Measurements from ENCODE around the gene PRICKLE2. TPM values are rescaled to one million over a fixed set of nuclear protein-coding genes. Genes with fewer than 3 reads are reported as not detected.

Gene PRICKLE2
- total RNA-seq, 1 experiment from 2014 or later, result 5.6 TPM

DNA sequence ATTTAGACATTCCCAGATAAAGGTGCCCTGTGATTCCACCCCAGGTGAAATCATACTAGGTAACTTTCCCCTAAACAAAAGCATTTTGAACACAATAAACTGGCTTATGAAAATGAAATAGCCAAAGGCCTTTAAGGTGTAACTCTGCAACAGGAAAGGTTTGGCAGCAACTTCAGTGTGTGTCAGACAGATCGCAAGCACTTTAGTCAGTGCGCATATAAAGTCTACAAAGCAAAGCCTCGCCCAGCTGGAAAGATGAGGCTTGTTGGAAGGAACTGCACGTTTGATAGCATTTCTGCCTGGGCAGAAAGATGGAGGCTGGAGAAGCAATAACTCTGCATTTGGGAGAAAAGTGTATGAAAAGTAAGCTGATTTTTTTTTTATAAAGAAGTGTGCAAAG, 57.9 kb downstream of the PRICKLE2 start:
- Mint-ChIP-seq H3K4me1 (peaks cover 28% of the 10 kb centered on the region), H3K4me3 (no peak overlapping the region), H3K27me3 (ENCODE audit: low read depth) (no peaks in the 10 kb centered on the region), H3K36me3 (no peaks in the 10 kb centered on the region), H3K27ac (peak overlapping the region; percentile 69), H3K9me3 (no peaks in the 10 kb centered on the region)
- TF ChIP-seq TP53 (CRISPR knock-in tag; IDR thresholded peaks at IDR 0.05) (no peak), NR2C2 (CRISPR knock-in tag; IDR thresholded peaks at IDR 0.05) (no peak), SMAD4 (CRISPR knock-in tag; IDR thresholded peaks at IDR 0.05) (no peak), ZNF263 (CRISPR knock-in tag; IDR thresholded peaks at IDR 0.05; ENCODE audit: low read depth) (no peak), MYBL2 (CRISPR knock-in tag; IDR thresholded peaks at IDR 0.05) (no peak), HMGA2 (CRISPR knock-in tag; IDR thresholded peaks at IDR 0.05) (no peak), NFE2L1 (CRISPR knock-in tag; IDR thresholded peaks at IDR 0.05) (no peak), SP1 (CRISPR knock-in tag; conservative IDR thresholded peaks at IDR 0.05) (no peak), ZNF232 (CRISPR knock-in tag; IDR thresholded peaks at IDR 0.05) (no peak), FOXJ3 (CRISPR knock-in tag; IDR thresholded peaks at IDR 0.05; ENCODE audit: borderline replicate concordance) (no peak), GRHL2 (CRISPR knock-in tag; IDR thresholded peaks at IDR 0.05; ENCODE audit: insufficient replicate concordance, severe bottlenecking) (no peak), ELF4 (CRISPR knock-in tag; IDR thresholded peaks at IDR 0.05; ENCODE audit: low read depth) (no peak)
- TF ChIP-seq, protein P1, sequence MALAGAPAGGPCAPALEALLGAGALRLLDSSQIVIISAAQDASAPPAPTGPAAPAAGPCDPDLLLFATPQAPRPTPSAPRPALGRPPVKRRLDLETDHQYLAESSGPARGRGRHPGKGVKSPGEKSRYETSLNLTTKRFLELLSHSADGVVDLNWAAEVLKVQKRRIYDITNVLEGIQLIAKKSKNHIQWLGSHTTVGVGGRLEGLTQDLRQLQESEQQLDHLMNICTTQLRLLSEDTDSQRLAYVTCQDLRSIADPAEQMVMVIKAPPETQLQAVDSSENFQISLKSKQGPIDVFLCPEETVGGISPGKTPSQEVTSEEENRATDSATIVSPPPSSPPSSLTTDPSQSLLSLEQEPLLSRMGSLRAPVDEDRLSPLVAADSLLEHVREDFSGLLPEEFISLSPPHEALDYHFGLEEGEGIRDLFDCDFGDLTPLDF (CRISPR knock-in tag; IDR thresholded peaks at IDR 0.05), result no peak
- TF ChIP-seq, protein P2, sequence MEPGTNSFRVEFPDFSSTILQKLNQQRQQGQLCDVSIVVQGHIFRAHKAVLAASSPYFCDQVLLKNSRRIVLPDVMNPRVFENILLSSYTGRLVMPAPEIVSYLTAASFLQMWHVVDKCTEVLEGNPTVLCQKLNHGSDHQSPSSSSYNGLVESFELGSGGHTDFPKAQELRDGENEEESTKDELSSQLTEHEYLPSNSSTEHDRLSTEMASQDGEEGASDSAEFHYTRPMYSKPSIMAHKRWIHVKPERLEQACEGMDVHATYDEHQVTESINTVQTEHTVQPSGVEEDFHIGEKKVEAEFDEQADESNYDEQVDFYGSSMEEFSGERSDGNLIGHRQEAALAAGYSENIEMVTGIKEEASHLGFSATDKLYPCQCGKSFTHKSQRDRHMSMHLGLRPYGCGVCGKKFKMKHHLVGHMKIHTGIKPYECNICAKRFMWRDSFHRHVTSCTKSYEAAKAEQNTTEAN (CRISPR knock-in tag; IDR thresholded peaks at IDR 0.05), result no peak
- TF ChIP-seq, protein P3, sequence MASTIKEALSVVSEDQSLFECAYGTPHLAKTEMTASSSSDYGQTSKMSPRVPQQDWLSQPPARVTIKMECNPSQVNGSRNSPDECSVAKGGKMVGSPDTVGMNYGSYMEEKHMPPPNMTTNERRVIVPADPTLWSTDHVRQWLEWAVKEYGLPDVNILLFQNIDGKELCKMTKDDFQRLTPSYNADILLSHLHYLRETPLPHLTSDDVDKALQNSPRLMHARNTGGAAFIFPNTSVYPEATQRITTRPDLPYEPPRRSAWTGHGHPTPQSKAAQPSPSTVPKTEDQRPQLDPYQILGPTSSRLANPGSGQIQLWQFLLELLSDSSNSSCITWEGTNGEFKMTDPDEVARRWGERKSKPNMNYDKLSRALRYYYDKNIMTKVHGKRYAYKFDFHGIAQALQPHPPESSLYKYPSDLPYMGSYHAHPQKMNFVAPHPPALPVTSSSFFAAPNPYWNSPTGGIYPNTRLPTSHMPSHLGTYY (CRISPR knock-in tag; IDR thresholded peaks at IDR 0.05), result no peak
- TF ChIP-seq, protein P4, sequence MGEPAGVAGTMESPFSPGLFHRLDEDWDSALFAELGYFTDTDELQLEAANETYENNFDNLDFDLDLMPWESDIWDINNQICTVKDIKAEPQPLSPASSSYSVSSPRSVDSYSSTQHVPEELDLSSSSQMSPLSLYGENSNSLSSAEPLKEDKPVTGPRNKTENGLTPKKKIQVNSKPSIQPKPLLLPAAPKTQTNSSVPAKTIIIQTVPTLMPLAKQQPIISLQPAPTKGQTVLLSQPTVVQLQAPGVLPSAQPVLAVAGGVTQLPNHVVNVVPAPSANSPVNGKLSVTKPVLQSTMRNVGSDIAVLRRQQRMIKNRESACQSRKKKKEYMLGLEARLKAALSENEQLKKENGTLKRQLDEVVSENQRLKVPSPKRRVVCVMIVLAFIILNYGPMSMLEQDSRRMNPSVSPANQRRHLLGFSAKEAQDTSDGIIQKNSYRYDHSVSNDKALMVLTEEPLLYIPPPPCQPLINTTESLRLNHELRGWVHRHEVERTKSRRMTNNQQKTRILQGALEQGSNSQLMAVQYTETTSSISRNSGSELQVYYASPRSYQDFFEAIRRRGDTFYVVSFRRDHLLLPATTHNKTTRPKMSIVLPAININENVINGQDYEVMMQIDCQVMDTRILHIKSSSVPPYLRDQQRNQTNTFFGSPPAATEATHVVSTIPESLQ (CRISPR knock-in tag; IDR thresholded peaks at IDR 0.05), result no peak
- POLR2A ChIA-PET, result interaction anchor here (1.0 kb wide), 1 partner anchor 11 kb away, joined by 3 read pairs; no protein-coding TSS in a partner anchor
- ATAC-seq (no peak), DNase-seq (ENCODE audit: low spot score) (no peak)
- CTCF ChIA-PET, result interaction anchor here (0.6 to 3.1 kb wide), 19 partner anchors 10 to 627 kb away, joined by 3 to 19 read pairs (median 3); no protein-coding TSS in a partner anchor

DNA sequence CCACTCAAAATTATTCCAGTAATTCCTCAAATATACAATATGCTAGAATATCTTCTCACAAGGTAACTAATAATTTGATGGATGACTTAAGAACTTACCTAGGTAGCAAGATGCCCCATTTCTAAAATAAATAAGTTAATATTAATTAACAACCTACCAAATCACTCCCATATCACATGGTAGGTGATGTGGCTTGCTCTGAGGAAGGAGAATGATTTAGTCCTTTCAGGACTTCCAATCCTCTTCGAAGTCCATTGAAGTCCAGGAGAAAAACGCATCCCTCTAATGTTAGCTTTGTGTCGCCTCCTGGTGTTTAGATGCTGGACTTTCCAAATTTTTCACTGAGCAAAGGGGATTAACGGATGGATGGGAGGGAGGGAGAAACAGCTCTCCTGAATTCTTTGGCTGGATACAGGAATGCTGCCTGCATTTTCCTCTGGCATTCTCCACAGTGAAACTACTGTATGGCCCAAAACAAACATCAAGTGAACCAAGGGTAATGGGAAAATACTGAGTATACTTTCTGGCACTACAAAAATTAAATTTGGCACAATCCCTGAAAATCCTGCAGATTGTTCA, 58.6 kb downstream of the PRICKLE2 start:
- peak; percentile 31 for DNase-seq (ENCODE audit: low spot score)

More for the DNA sequence above, 58.6 kb downstream of the PRICKLE2 start:
- peak; percentile 82 for ATAC-seq
- CTCF ChIA-PET, result interaction anchor here (0.6 to 3.1 kb wide), 18 partner anchors 9 to 626 kb away, joined by 3 to 19 read pairs (median 4); no protein-coding TSS in a partner anchor
- POLR2A ChIA-PET, result interaction anchor here (1.0 kb wide), 1 partner anchor 11 kb away, joined by 3 read pairs; no protein-coding TSS in a partner anchor
- TF ChIP-seq, protein P5, sequence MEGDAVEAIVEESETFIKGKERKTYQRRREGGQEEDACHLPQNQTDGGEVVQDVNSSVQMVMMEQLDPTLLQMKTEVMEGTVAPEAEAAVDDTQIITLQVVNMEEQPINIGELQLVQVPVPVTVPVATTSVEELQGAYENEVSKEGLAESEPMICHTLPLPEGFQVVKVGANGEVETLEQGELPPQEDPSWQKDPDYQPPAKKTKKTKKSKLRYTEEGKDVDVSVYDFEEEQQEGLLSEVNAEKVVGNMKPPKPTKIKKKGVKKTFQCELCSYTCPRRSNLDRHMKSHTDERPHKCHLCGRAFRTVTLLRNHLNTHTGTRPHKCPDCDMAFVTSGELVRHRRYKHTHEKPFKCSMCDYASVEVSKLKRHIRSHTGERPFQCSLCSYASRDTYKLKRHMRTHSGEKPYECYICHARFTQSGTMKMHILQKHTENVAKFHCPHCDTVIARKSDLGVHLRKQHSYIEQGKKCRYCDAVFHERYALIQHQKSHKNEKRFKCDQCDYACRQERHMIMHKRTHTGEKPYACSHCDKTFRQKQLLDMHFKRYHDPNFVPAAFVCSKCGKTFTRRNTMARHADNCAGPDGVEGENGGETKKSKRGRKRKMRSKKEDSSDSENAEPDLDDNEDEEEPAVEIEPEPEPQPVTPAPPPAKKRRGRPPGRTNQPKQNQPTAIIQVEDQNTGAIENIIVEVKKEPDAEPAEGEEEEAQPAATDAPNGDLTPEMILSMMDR (IDR thresholded peaks at IDR 0.05), result 0 out of 2 replicates have a peak, but pooled peaks have one; percentile 13
- TF ChIP-seq SP1 (CRISPR knock-in tag; conservative IDR thresholded peaks at IDR 0.05) (0 out of 2 replicates have a peak, but pooled peaks have one; percentile 16), TEAD4 (CRISPR knock-in tag; IDR thresholded peaks at IDR 0.05) (no peak)
- Mint-ChIP-seq H3K27me3 (ENCODE audit: low read depth) (no peaks in the 10 kb centered on the region), H3K9me3 (no peaks in the 10 kb centered on the region), H3K4me3 (no peak overlapping the region), H3K4me1 (peaks cover 35% of the 10 kb centered on the region), H3K27ac (no peak overlapping the region), H3K36me3 (no peaks in the 10 kb centered on the region)
